ENCODE results near the gene GHR.

Gene GHR

GRCh38 chr5:42423285-42424165, at the start of gene GHR:
TSS of gene GHR (plus strand) at chr5:42423439. CDS start at chr5:42565875, 142,436 bp downstream.
- DNase-seq: peak; percentile 52

- no peak for DNase-seq
These were observed 48.5 kb upstream of the GHR start for GRCh38 chr5:42374679-42375273.

- DNase-seq: no peak
These were observed 45.7 kb upstream of the GHR start for GRCh38 chr5:42377496-42377895.

GRCh38 chr5:42381973-42382372, 41.3 kb upstream of the GHR start:
- no peak for DNase-seq

GRCh38 chr5:42387563-42387962, 35.7 kb upstream of the GHR start:
- DNase-seq: no peak

GRCh38 chr5:42390115-42390514, 33.1 kb upstream of the GHR start:
- no peak for DNase-seq

- DNase-seq: no peak
These were observed 30.3 kb upstream of the GHR start for GRCh38 chr5:42392917-42393316.

- no peak for DNase-seq
These were observed 27.1 kb upstream of the GHR start for GRCh38 chr5:42396111-42396510.

GRCh38 chr5:42397267-42397666, 26.0 kb upstream of the GHR start:
- no peak for DNase-seq

GRCh38 chr5:42399702-42400101, 23.5 kb upstream of the GHR start:
- DNase-seq: no peak

GRCh38 chr5:42400474-42400873, 22.8 kb upstream of the GHR start:
- no peak for DNase-seq

- no peak for DNase-seq
These were observed 20.0 kb upstream of the GHR start for GRCh38 chr5:42403236-42403635.

- DNase-seq: no peak
These were observed 18.9 kb upstream of the GHR start for GRCh38 chr5:42404366-42404765.

GRCh38 chr5:42419294-42419693, 3.9 kb upstream of the GHR start:
- no peak for DNase-seq

GRCh38 chr5:42422656-42423280, 471 bp upstream of the GHR start:
- no peak for DNase-seq

- DNase-seq: no peak
These were observed 2.8 kb downstream of the GHR start for GRCh38 chr5:42426016-42426415.

- DNase-seq: no peak
These were observed 6.5 kb downstream of the GHR start for GRCh38 chr5:42429694-42430093.

GRCh38 chr5:42434047-42434724, 10.9 kb downstream of the GHR start:
- DNase-seq: no peak

GRCh38 chr5:42436051-42436450, 12.8 kb downstream of the GHR start:
- no peak for DNase-seq

GRCh38 chr5:42454216-42454995, 31.2 kb downstream of the GHR start:
- DNase-seq: no peak

- DNase-seq: no peak
These were observed 37.8 kb downstream of the GHR start for GRCh38 chr5:42461033-42461432.

GRCh38 chr5:42461507-42461906, 38.3 kb downstream of the GHR start:
- no peak for DNase-seq

- no peak for DNase-seq
These were observed 38.8 kb downstream of the GHR start for GRCh38 chr5:42462083-42462482.

Measured in stimulated activated CD4-positive, alpha-beta T cell treated with anti-CD3 and anti-CD28 coated beads, Interleukin-15, amount 100 ng/mL, for 24 hours (primary cell).